ENCODE measurements around the gene POLD3.

- TF ChIP-seq CTCF (IDR thresholded peaks at IDR 0.05), result no peak
- no peak for TF ChIP-seq POLR2A (IDR thresholded peaks at IDR 0.05)
Observed at GRCh38 chr11:74577181-74577580, 15.2 kb upstream of the POLD3 start.

All from tibial nerve (tissue), 3 donors.